Adrenal gland (tissue), 5 donors: ENCODE measurements around the gene PSG5.
"Not testable (repeated sequence)": the region's sequence is repeated elsewhere in the genome, so short reads cannot be mapped to it uniquely, and the experiment has no call there.

ENCODE experiments used
- POLR2A ChIP-seq, 2 donors: fragments of 450-650 bp; IDR thresholded peaks; one replicate each; pipeline ENCODE4 v1.6.1; 2017; ENCODE audit warnings: antibody characterized with exemption in 2 of 2, mild to moderate bottlenecking in 2 of 2, moderate library complexity in 1 of 2
- TF ChIP-seq, protein P1 (sequence below), 6 experiments: fragments of 450-650 bp in 4 of 6; fragments of 200-600 bp in 2 of 6; sonication (generic) in 1 of 6; IDR thresholded peaks; 1 replicate in 5 of 6; 2 replicates in 1 of 6; pipeline versions ENCODE4 v1.5.1 to v1.8.0; 2016 to 2021; ENCODE audit warnings: antibody characterized with exemption in 6 of 6, mild to moderate bottlenecking in 2 of 6, moderate library complexity in 1 of 6
- donor health status: DM: no; HTN: no; CAD: no.

GRCh38 chr19:43205471-43206105, 19.3 kb upstream of the PSG5 start, which contains the start of gene PSG4:
- TF ChIP-seq, protein P1, sequence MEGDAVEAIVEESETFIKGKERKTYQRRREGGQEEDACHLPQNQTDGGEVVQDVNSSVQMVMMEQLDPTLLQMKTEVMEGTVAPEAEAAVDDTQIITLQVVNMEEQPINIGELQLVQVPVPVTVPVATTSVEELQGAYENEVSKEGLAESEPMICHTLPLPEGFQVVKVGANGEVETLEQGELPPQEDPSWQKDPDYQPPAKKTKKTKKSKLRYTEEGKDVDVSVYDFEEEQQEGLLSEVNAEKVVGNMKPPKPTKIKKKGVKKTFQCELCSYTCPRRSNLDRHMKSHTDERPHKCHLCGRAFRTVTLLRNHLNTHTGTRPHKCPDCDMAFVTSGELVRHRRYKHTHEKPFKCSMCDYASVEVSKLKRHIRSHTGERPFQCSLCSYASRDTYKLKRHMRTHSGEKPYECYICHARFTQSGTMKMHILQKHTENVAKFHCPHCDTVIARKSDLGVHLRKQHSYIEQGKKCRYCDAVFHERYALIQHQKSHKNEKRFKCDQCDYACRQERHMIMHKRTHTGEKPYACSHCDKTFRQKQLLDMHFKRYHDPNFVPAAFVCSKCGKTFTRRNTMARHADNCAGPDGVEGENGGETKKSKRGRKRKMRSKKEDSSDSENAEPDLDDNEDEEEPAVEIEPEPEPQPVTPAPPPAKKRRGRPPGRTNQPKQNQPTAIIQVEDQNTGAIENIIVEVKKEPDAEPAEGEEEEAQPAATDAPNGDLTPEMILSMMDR (IDR thresholded peaks at IDR 0.05), result not testable (repeated sequence)
- not testable (repeated sequence) for TF ChIP-seq POLR2A (IDR thresholded peaks at IDR 0.05)
